AG10803 (cell line): ENCODE results near the gene PIKFYVE.

ENCODE experiments used
- DNase-seq: peaks from one replicate; pipeline ENCODE4 v3.0.0; 2010; ENCODE audit warnings: low read depth
- H3K4me3 ChIP-seq: 2 replicates; pipeline ENCODE4 v1.5.1; 2011; ENCODE audit warnings: mild to moderate bottlenecking, low read length, control low read depth
- CTCF ChIP-seq: conservative IDR thresholded peaks from 2 replicates; pipeline ENCODE4 v1.5.1; 2011; ENCODE audit warnings: mild to moderate bottlenecking, low read length, control low read depth, inconsistent platforms

The PIKFYVE gene

GRCh38 chr2:208268156-208268952 is 2.3 kb downstream of the PIKFYVE start:
- no peak for TF ChIP-seq CTCF
- no peak for DNase-seq
- H3K4me3 ChIP-seq = no peak overlapping the region

GRCh38 chr2:208269091-208269490 is 3.0 kb downstream of the PIKFYVE start:
- no peak for DNase-seq
- H3K4me3 ChIP-seq = no peak overlapping the region
- TF ChIP-seq CTCF = no peak

- H3K4me3 ChIP-seq = no peak overlapping the region
- no peak for TF ChIP-seq CTCF
- DNase-seq = no peak
Measured at GRCh38 chr2:208274748-208275147, 8.7 kb downstream of the PIKFYVE start.

GRCh38 chr2:208278549-208278948 is 12.5 kb downstream of the PIKFYVE start:
- TF ChIP-seq CTCF = no peak
- DNase-seq = no peak
- no peak overlapping the region for H3K4me3 ChIP-seq

GRCh38 chr2:208279236-208279635 is 13.2 kb downstream of the PIKFYVE start:
- H3K4me3 ChIP-seq = no peak overlapping the region
- no peak for TF ChIP-seq CTCF
- DNase-seq = no peak

GRCh38 chr2:208280234-208280633 is 14.2 kb downstream of the PIKFYVE start:
- no peak overlapping the region for H3K4me3 ChIP-seq
- TF ChIP-seq CTCF = no peak
- no peak for DNase-seq

GRCh38 chr2:208280933-208281332 is 14.9 kb downstream of the PIKFYVE start:
- TF ChIP-seq CTCF = no peak
- no peak overlapping the region for H3K4me3 ChIP-seq
- peak; percentile 54 for DNase-seq
